WERI-Rb-1 (cell line): ENCODE measurements around the gene KRTDAP.
A peak's percentile ranks its signal among the peaks of the same experiment; 100 is the strongest.

Experiments used
- DNase-seq: peaks from one replicate; pipeline ENCODE4 v3.0.0-alpha.2; 2020
- H3K27ac ChIP-seq: fragments of 250-450 bp; sonication (Bioruptor Pico); 2 replicates; pipeline ENCODE4 v1.5.1; 2020; ENCODE audit warnings: mild to moderate bottlenecking, moderate library complexity
- H3K27me3 ChIP-seq: fragments of 250-450 bp; sonication (Bioruptor Pico); 2 replicates; pipeline ENCODE4 v1.5.1; 2021; ENCODE audit warnings: mild to moderate bottlenecking, low read depth, moderate library complexity; ENCODE audit not compliant: insufficient read depth, severe bottlenecking
- H3K36me3 ChIP-seq: fragments of 250-450 bp; sonication (Bioruptor Pico); 2 replicates; pipeline ENCODE4 v1.5.1; 2020; ENCODE audit warnings: mild to moderate bottlenecking, moderate library complexity
- H3K4me3 ChIP-seq: 2 replicates; pipeline ENCODE4 v1.5.1; 2011; ENCODE audit warnings: low read depth, mild to moderate bottlenecking, control low read depth, low read length
- H3K9me3 ChIP-seq: fragments of 250-450 bp; sonication (Bioruptor Pico); 2 replicates; pipeline ENCODE4 v1.5.1; 2021; ENCODE audit warnings: mild to moderate bottlenecking, moderate library complexity; ENCODE audit not compliant: severe bottlenecking
- CTCF ChIP-seq: IDR thresholded peaks from 2 replicates; pipeline ENCODE4 v1.5.1; 2011; ENCODE audit warnings: low read depth, mild to moderate bottlenecking, control low read depth, inconsistent platforms, low read length

The KRTDAP gene

DNA sequence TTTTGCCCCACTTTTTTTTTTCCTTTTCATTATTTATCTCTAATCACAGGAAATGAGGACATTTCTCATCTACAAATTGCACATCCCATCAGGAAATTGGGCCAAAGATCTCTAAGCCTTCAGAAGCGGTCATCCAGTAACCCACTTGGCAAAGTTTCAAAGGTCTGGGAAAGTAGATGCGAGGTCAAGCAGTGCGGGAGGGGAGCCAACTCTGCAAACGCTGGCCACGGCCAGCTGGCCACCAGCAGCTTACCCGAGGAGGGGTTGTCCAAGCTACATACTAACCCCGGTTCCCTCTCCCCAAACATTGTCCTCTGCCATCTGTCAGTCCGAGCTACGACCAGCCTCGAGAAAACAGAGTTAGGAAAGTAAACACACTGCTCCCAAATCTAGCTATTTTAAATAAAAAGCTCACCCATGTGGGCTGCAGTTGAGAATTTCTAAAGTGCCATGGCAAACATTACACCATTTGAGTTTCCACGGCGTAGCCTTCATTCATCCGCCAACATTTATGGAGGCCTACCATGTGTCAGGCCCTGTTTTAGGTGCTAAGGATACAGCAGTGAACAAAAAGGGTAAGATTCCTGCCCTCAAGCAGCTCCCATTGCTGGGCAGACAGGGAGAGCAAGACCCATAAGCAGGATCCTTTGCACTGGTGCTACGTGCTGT lies 30.7 kb downstream of the KRTDAP start:
- Histone ChIP-seq H3K27me3 (no peaks in the 10 kb centered on the region), H3K36me3 (no peaks in the 10 kb centered on the region), H3K9me3 (no peaks in the 10 kb centered on the region), H3K27ac (0 out of 2 replicates have a peak overlapping the region, but pooled peaks have one; percentile 10), H3K4me3 (no peak overlapping the region)
- peak; percentile 34 for DNase-seq
- TF ChIP-seq CTCF, result no peak

GRCh38 chr19:35458731-35459391 lies 31.4 kb downstream of the KRTDAP start:
- Histone ChIP-seq H3K9me3 (no peaks in the 10 kb centered on the region), H3K27ac (no peak overlapping the region), H3K4me3 (no peak overlapping the region), H3K27me3 (no peaks in the 10 kb centered on the region), H3K36me3 (no peaks in the 10 kb centered on the region)
- DNase-seq, result no peak
- no peak for TF ChIP-seq CTCF

DNA sequence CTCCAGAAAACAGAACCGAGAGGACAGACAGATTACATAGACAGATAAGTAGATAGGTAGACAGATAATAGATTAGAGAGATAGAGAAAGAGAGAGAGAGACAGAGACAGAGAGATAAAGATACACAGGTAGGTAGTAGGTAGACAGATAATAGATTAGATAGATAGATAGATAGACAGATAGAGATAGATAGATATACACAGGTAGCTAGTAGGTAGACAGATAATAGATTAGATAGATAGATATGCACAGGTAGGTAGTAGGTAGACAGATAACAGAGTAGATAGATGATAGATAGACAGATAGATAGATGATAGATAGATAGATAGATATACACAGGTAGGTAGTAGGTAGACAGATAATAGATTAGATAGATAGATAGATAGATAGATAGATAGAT lies 32.1 kb downstream of the KRTDAP start:
- no peaks in the 10 kb centered on the region for H3K9me3 ChIP-seq
- H3K27ac ChIP-seq, result no peak overlapping the region
- H3K27me3 ChIP-seq, result no peaks in the 10 kb centered on the region
- no peak for DNase-seq
- H3K4me3 ChIP-seq, result no peak overlapping the region
- TF ChIP-seq CTCF, result no peak
- H3K36me3 ChIP-seq, result no peaks in the 10 kb centered on the region

DNA sequence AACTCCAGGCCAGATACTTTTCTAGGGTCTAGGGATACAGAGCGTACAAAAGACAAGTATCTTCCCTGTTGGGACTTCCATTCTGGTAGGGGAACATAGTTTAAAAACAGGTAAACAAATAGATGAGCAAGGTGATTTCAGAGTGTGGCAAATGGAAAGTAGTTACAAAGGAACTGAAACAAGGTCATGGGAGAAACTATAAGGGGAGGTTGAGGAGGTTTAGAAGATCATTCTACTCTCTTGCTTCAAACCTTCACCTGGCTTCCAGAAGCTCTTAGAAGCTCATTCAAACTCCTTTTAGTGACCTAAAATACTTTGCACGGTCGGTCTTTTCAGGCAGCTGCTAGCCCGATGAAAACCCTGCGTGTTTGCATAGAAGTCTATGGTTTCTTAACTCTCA lies 33.1 kb downstream of the KRTDAP start:
- Histone ChIP-seq H3K4me3 (no peak overlapping the region), H3K27ac (no peak overlapping the region), H3K9me3 (no peaks in the 10 kb centered on the region), H3K36me3 (no peaks in the 10 kb centered on the region), H3K27me3 (no peaks in the 10 kb centered on the region)
- no peak for DNase-seq
- no peak for TF ChIP-seq CTCF

DNA sequence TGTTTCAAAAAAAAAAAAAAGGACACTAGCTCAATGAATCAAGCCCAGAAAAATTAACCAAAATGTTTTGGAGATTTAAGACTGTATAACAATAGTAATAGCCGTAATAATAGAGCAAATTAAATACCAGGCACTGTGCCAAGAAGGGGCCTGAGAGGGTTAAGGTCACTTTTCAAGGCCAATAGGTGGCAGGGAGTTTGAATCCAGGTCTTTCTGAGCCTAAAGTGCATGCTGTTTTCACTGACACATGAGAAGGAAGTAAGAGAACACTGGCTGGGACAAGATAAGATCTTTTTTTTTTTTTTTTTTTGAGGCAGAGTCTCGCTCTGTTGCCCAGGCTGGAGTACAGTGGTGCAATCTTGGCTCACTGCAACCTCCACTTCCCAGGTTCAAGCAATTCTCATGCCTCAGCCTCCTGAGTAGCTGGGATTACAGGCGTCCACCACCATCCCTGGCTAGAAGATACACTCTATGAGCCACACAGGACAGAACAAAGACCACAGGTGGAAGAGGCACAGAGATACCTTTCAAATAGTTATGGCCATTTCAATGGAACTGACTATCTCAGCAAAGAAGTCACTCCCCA lies 34.6 kb downstream of the KRTDAP start:
- DNase-seq, result no peak
- H3K27me3 ChIP-seq, result no peaks in the 10 kb centered on the region
- H3K36me3 ChIP-seq, result no peaks in the 10 kb centered on the region
- no peak for TF ChIP-seq CTCF
- no peak overlapping the region for H3K4me3 ChIP-seq
- no peaks in the 10 kb centered on the region for H3K9me3 ChIP-seq
- H3K27ac ChIP-seq, result no peak overlapping the region
